MCF 10A (cell line): ENCODE results near the gene CSRNP3. TPM values are rescaled to one million over a fixed set of nuclear protein-coding genes. Genes with fewer than 3 reads are reported as not detected.

Source experiments
- BruUV-seq: library from RNA; stranded (reverse); fragments of 400-500 nt; replicated peaks from 2 replicates; lab custom pipeline; 2021; lab: Mats Ljungman, UMichigan
- CTCF ChIA-PET: fragments of 300-600 bp; sonication (Branson Sonifier 250); formaldehyde crosslinking; extraction: SDS; loops from one replicate; lab custom pipeline; 2021; ENCODE audit warnings: antibody characterized with exemption, inconsistent platforms; lab: Yijun Ruan, JAX
- POLR2A ChIA-PET: fragments of 300-600, 350-650 bp; sonication (Branson Sonifier 250); formaldehyde crosslinking; extraction: SDS; loops from one replicate; lab custom pipeline; 2020; ENCODE audit warnings: antibody characterized with exemption, inconsistent platforms; lab: Yijun Ruan, JAX
- DNase-seq: peaks from one replicate; pipeline ENCODE4 v3.0.0-alpha.2; 2018; ENCODE audit not compliant: unreplicated experiment
- H3K27ac Mint-ChIP-seq: one replicate; pipeline ENCODE4 v1.8.0; 2022; ENCODE audit warnings: mild to moderate bottlenecking, low read depth, mixed read lengths; ENCODE audit not compliant: unreplicated experiment
- H3K27me3 Mint-ChIP-seq: one replicate; pipeline ENCODE4 v1.8.0; 2022; ENCODE audit warnings: mixed read lengths; ENCODE audit not compliant: insufficient read depth, unreplicated experiment
- H3K36me3 Mint-ChIP-seq: one replicate; pipeline ENCODE4 v1.8.0; 2022; ENCODE audit warnings: mild to moderate bottlenecking, moderate library complexity, mixed read lengths; ENCODE audit not compliant: insufficient read depth, unreplicated experiment
- H3K4me1 Mint-ChIP-seq: one replicate; pipeline ENCODE4 v1.8.0; 2022; ENCODE audit warnings: mixed read lengths; ENCODE audit not compliant: insufficient read depth, unreplicated experiment
- H3K4me3 Mint-ChIP-seq: one replicate; pipeline ENCODE4 v1.8.0; 2022; ENCODE audit warnings: mild to moderate bottlenecking, moderate library complexity, mixed read lengths; ENCODE audit not compliant: unreplicated experiment
- H3K9me3 Mint-ChIP-seq: one replicate; pipeline ENCODE4 v1.8.0; 2022; ENCODE audit warnings: mixed read lengths; ENCODE audit not compliant: unreplicated experiment
- CTCF ChIP-seq: fragments of 200-600 bp; IDR thresholded peaks from one replicate; pipeline ENCODE4 v1.8.0; 2022; ENCODE audit warnings: antibody characterized with exemption, mild to moderate bottlenecking; ENCODE audit not compliant: unreplicated experiment
- intact Hi-C: fragments of 100-400 bp; cut with micrococcal nuclease; formaldehyde crosslinking; loops from 2 replicates; pipeline ENCODE4 v1.14.1; 2022
- total RNA-seq: library from RNA; stranded (reverse); gene quantifications from 2 replicates; pipeline ENCODE4 v1.2.3, GENCODE V29; 2022

The CSRNP3 gene
- total RNA-seq, 1 experiment from 2014 or later = 0.33 TPM

GRCh38 chr2:165558832-165559231 lies 89.3 kb downstream of the CSRNP3 start:
- no peak for TF ChIP-seq CTCF
- Mint-ChIP-seq H3K4me1 (no peaks in the 10 kb centered on the region), H3K4me3 (no peak overlapping the region), H3K27me3 (peaks cover 35% of the 10 kb centered on the region), H3K36me3 (no peaks in the 10 kb centered on the region), H3K9me3 (no peaks in the 10 kb centered on the region), H3K27ac (no peak overlapping the region)
- ChIA-PET POLR2A (no interaction called here), CTCF (interaction anchor here (0.7 to 1.1 kb wide), 4 partner anchors 24 to 316 kb away, joined by 3 to 5 read pairs (median 3); no protein-coding TSS in a partner anchor)
- no TSS peak for BruUV-seq
- no peak for DNase-seq
- intact Hi-C loops = loop anchor here (5.0 kb wide), 1 partner anchor 313 kb away; no protein-coding TSS in a partner anchor

GRCh38 chr2:165560377-165560988 lies 91.0 kb downstream of the CSRNP3 start:
- DNase-seq = no peak
- POLR2A ChIA-PET = no interaction called here

GRCh38 chr2:165561516-165561915 lies 92.0 kb downstream of the CSRNP3 start:
- Mint-ChIP-seq H3K27ac (no peak overlapping the region), H3K36me3 (no peaks in the 10 kb centered on the region), H3K4me3 (no peak overlapping the region), H3K4me1 (no peaks in the 10 kb centered on the region), H3K27me3 (peaks cover 52% of the 10 kb centered on the region), H3K9me3 (no peaks in the 10 kb centered on the region)
- BruUV-seq = no TSS peak
- TF ChIP-seq CTCF = no peak
- POLR2A ChIA-PET = no interaction called here
- CTCF ChIA-PET = interaction anchor here (1.2 kb wide), 1 partner anchor 137 kb away, joined by 4 read pairs; no protein-coding TSS in a partner anchor
- intact Hi-C loops = no loop called here
- no peak for DNase-seq

More at GRCh38 chr2:165560377-165560988, 91.0 kb downstream of the CSRNP3 start:
- H3K27me3 Mint-ChIP-seq = peaks cover 42% of the 10 kb centered on the region
- intact Hi-C loops = no loop called here
- BruUV-seq = no TSS peak
- H3K4me3 Mint-ChIP-seq = no peak overlapping the region
- no peak overlapping the region for H3K27ac Mint-ChIP-seq
- no peak for TF ChIP-seq CTCF
- no peaks in the 10 kb centered on the region for H3K9me3 Mint-ChIP-seq
- no peaks in the 10 kb centered on the region for H3K36me3 Mint-ChIP-seq
- H3K4me1 Mint-ChIP-seq = no peaks in the 10 kb centered on the region
- CTCF ChIA-PET = interaction anchor here (0.6 kb wide), 1 partner anchor 357 kb away, joined by 3 read pairs; no protein-coding TSS in a partner anchor

GRCh38 chr2:165562233-165562632 lies 92.7 kb downstream of the CSRNP3 start:
- no TSS peak for BruUV-seq
- no peaks in the 10 kb centered on the region for H3K36me3 Mint-ChIP-seq
- no peak for TF ChIP-seq CTCF
- intact Hi-C loops = no loop called here
- no peaks in the 10 kb centered on the region for H3K9me3 Mint-ChIP-seq
- no peak overlapping the region for H3K27ac Mint-ChIP-seq
- ChIA-PET POLR2A (no interaction called here), CTCF (interaction anchor here (0.6 to 1.4 kb wide), 6 partner anchors 12 to 924 kb away, joined by 3 to 6 read pairs (median 4); no protein-coding TSS in a partner anchor)
- no peaks in the 10 kb centered on the region for H3K4me1 Mint-ChIP-seq
- DNase-seq = no peak
- peaks cover 59% of the 10 kb centered on the region for H3K27me3 Mint-ChIP-seq
- no peak overlapping the region for H3K4me3 Mint-ChIP-seq
